Esophagus muscularis mucosa (tissue), 4 donors: Measurements from ENCODE around the gene TMEM117. TPM values are rescaled to one million over a fixed set of nuclear protein-coding genes. Genes with fewer than 3 reads are reported as not detected.

ENCODE experiments used
- DNase-seq: peaks from one replicate; pipeline ENCODE4 v3.0.0-alpha.2; 2017; ENCODE audit errors: extremely low spot score
- H3K27ac ChIP-seq, 4 donors: fragments of 200-600 bp; sonication (generic); replicated peaks in 1 of 4; 1 replicate in 3 of 4; 2 replicates in 1 of 4; pipeline ENCODE4 v1.5.1; 2016 to 2019; ENCODE audit warnings: mild to moderate bottlenecking in 1 of 4
- H3K27me3 ChIP-seq, 4 donors: fragments of 200-600 bp; sonication (generic); one replicate each; pipeline versions ENCODE4 v1.5.1 to v1.6.0; 2016 to 2019
- H3K36me3 ChIP-seq, 4 donors: fragments of 200-600 bp; sonication (generic); one replicate each; pipeline ENCODE4 v1.5.1; 2016 to 2019
- H3K4me1 ChIP-seq, 4 donors: fragments of 200-600 bp; sonication (generic); one replicate each; pipeline ENCODE4 v1.5.1; 2016 to 2019
- H3K4me3 ChIP-seq, 4 donors: fragments of 200-600 bp; sonication (generic); 1 replicate in 2 of 4; 2 replicates in 2 of 4; pipeline ENCODE4 v1.5.1; 2016 to 2019; ENCODE audit warnings: mild to moderate bottlenecking in 4 of 4, moderate library complexity in 1 of 4
- H3K9me3 ChIP-seq, 4 donors: fragments of 200-600 bp; sonication (generic); 1 replicate in 3 of 4; 2 replicates in 1 of 4; pipeline ENCODE4 v1.5.1; 2016 to 2019
- EP300 ChIP-seq: sonication (generic); formaldehyde crosslinking; IDR thresholded peaks from one replicate; pipeline ENCODE4 v1.6.1; 2017; ENCODE audit warnings: antibody characterized with exemption
- POLR2A ChIP-seq: fragments of 450-650 bp; IDR thresholded peaks from one replicate; pipeline ENCODE4 v1.6.1; 2017; ENCODE audit warnings: antibody characterized with exemption, moderate library complexity, mild to moderate bottlenecking, low read depth
- POLR2AphosphoS5 ChIP-seq, 2 donors: sonication (generic); formaldehyde crosslinking; IDR thresholded peaks; one replicate each; pipeline ENCODE4 v1.6.1; 2017; ENCODE audit warnings: antibody characterized with exemption in 2 of 2
- WGBS: methylation state at CpG from one replicate; pipeline ENCODE4 v1.1.5; 2018; 5-methylcytosine and 5-hydroxymethylcytosine counted together
- intact Hi-C: fragments of 100-400 bp; cut with DNase I; formaldehyde crosslinking; loops from one replicate; pipeline ENCODE4 v1.15.1; 2023
- total RNA-seq, 4 donors: library from RNA; depleted of rRNA; stranded (reverse); fragments of >200 nt; gene quantifications; one replicate each; pipeline versions ENCODE4 v1.1.0 to v1.2.1, GENCODE V29; 2016
- TF ChIP-seq, protein P1 (sequence below), 3 experiments: fragments of 200-600 bp in 2 of 3; fragments of 450-650 bp in 1 of 3; sonication (generic) in 2 of 3; IDR thresholded peaks; one replicate each; pipeline ENCODE4 v1.5.1; 2017 to 2019; ENCODE audit warnings: antibody characterized with exemption in 3 of 3, mild to moderate bottlenecking in 2 of 3, moderate library complexity in 1 of 3

Gene TMEM117
- total RNA-seq, 4 donors from 2014 or later: 11.2 to 18.7 (median 12.8) TPM

DNA sequence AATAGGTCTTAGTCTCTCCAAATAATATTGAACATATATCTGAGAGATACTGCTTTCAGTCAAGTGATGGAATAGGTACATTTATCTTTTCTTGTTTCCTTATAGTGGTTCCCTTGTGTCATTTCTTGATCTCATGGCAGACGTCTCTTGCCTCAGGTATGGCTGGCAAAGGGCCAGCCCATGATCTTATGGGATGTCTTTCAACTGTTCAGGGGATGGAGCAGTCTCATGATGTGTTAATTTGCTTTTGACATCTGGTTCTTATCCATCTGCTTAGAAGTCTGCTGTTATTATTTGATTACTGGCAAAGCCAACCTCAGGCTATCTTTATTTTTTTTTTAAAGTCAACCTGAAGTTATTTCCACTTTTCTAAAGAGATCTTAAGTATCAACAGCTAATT lies 262.9 kb downstream of the TMEM117 start:
- Histone ChIP-seq H3K9me3 (no peaks in the 10 kb centered on the region), H3K36me3 (no peaks in the 10 kb centered on the region), H3K4me1 (no peaks in the 10 kb centered on the region), H3K4me3 (no peak overlapping the region), H3K27me3 (no peaks in the 10 kb centered on the region), H3K27ac (no peak overlapping the region)
- intact Hi-C loops: no loop called here
- WGBS: 44% methylated on average over 1 of the region's 1 CpG
- no peak for TF ChIP-seq POLR2AphosphoS5 (IDR thresholded peaks at IDR 0.05)
- TF ChIP-seq POLR2A: no peak
- no peak for TF ChIP-seq EP300
- TF ChIP-seq, protein P1, sequence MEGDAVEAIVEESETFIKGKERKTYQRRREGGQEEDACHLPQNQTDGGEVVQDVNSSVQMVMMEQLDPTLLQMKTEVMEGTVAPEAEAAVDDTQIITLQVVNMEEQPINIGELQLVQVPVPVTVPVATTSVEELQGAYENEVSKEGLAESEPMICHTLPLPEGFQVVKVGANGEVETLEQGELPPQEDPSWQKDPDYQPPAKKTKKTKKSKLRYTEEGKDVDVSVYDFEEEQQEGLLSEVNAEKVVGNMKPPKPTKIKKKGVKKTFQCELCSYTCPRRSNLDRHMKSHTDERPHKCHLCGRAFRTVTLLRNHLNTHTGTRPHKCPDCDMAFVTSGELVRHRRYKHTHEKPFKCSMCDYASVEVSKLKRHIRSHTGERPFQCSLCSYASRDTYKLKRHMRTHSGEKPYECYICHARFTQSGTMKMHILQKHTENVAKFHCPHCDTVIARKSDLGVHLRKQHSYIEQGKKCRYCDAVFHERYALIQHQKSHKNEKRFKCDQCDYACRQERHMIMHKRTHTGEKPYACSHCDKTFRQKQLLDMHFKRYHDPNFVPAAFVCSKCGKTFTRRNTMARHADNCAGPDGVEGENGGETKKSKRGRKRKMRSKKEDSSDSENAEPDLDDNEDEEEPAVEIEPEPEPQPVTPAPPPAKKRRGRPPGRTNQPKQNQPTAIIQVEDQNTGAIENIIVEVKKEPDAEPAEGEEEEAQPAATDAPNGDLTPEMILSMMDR (IDR thresholded peaks at IDR 0.05): no peak
- no peak for DNase-seq

- intact Hi-C loops: no loop called here
- DNase-seq: no peak
- no peaks in the 10 kb centered on the region for H3K4me1 ChIP-seq
- no peaks in the 10 kb centered on the region for H3K27me3 ChIP-seq
- no peaks in the 10 kb centered on the region for H3K9me3 ChIP-seq
- WGBS: 95% methylated on average over 1 of the region's 1 CpG
- no peak overlapping the region for H3K4me3 ChIP-seq
- no peak overlapping the region for H3K27ac ChIP-seq
- TF ChIP-seq POLR2A (no peak), EP300 (no peak), POLR2AphosphoS5 (IDR thresholded peaks at IDR 0.05) (no peak)
- TF ChIP-seq, protein P1 (IDR thresholded peaks at IDR 0.05): no peak
- H3K36me3 ChIP-seq: no peaks in the 10 kb centered on the region
Measured at GRCh38 chr12:44099486-44099885, 263.6 kb downstream of the TMEM117 start.

- no peak overlapping the region for H3K4me3 ChIP-seq
- H3K27me3 ChIP-seq: no peaks in the 10 kb centered on the region
- H3K27ac ChIP-seq: no peak overlapping the region
- H3K9me3 ChIP-seq: no peaks in the 10 kb centered on the region
- TF ChIP-seq, protein P1 (IDR thresholded peaks at IDR 0.05): no peak
- no peak for TF ChIP-seq EP300
- no peak for TF ChIP-seq POLR2AphosphoS5 (IDR thresholded peaks at IDR 0.05)
- no peak for TF ChIP-seq POLR2A
- no peaks in the 10 kb centered on the region for H3K36me3 ChIP-seq
- intact Hi-C loops: no loop called here
- no peaks in the 10 kb centered on the region for H3K4me1 ChIP-seq
- DNase-seq: no peak
- WGBS: 76% methylated on average over 2 of the region's 2 CpGs
Measured at GRCh38 chr12:44100264-44100663, 264.4 kb downstream of the TMEM117 start.

GRCh38 chr12:44101475-44101874 lies 265.6 kb downstream of the TMEM117 start:
- H3K27ac ChIP-seq: no peak overlapping the region
- H3K9me3 ChIP-seq: no peaks in the 10 kb centered on the region
- TF ChIP-seq POLR2AphosphoS5 (IDR thresholded peaks at IDR 0.05) (no peak), POLR2A (no peak)
- intact Hi-C loops: no loop called here
- H3K4me3 ChIP-seq: no peak overlapping the region
- no peaks in the 10 kb centered on the region for H3K4me1 ChIP-seq
- no peak for DNase-seq
- no peaks in the 10 kb centered on the region for H3K27me3 ChIP-seq
- H3K36me3 ChIP-seq: no peaks in the 10 kb centered on the region
- WGBS: 96% methylated on average over 4 of the region's 4 CpGs

- no peak for DNase-seq
- H3K4me1 ChIP-seq: no peaks in the 10 kb centered on the region
- no peaks in the 10 kb centered on the region for H3K27me3 ChIP-seq
- TF ChIP-seq, protein P1 (IDR thresholded peaks at IDR 0.05): no peak
- TF ChIP-seq POLR2AphosphoS5 (IDR thresholded peaks at IDR 0.05) (no peak), EP300 (no peak), POLR2A (no peak)
- no peaks in the 10 kb centered on the region for H3K36me3 ChIP-seq
- no peaks in the 10 kb centered on the region for H3K9me3 ChIP-seq
- 90% methylated on average over 2 of the region's 2 CpGs for WGBS
- H3K27ac ChIP-seq: no peak overlapping the region
- intact Hi-C loops: no loop called here
- H3K4me3 ChIP-seq: no peak overlapping the region
Measured at GRCh38 chr12:44114906-44115305, 279.0 kb downstream of the TMEM117 start.
